Prostate gland (tissue), 2 donors: Measurements from ENCODE around the gene TSEN2.

ENCODE experiments used
- CTCF ChIP-seq, 4 experiments: fragments of 200-600 bp in 2 of 4; fragments of 450-650 bp in 2 of 4; sonication (generic) in 2 of 4; IDR thresholded peaks; 1 replicate in 3 of 4; 2 replicates in 1 of 4; pipeline ENCODE4 v1.5.1; 2016 to 2019; ENCODE audit warnings: antibody characterized with exemption in 4 of 4, mild to moderate bottlenecking in 2 of 4, moderate library complexity in 2 of 4
- POLR2A ChIP-seq: fragments of 450-650 bp; IDR thresholded peaks from one replicate; pipeline ENCODE4 v1.6.1; 2016; ENCODE audit warnings: antibody characterized with exemption, mild to moderate bottlenecking
- POLR2AphosphoS5 ChIP-seq: sonication (generic); formaldehyde crosslinking; IDR thresholded peaks from one replicate; pipeline ENCODE4 v1.6.1; 2017; ENCODE audit warnings: antibody characterized with exemption

- TF ChIP-seq CTCF (IDR thresholded peaks at IDR 0.05) (no peak), POLR2AphosphoS5 (no peak), POLR2A (no peak)
These were observed 870 bp upstream of the TSEN2 start for GRCh38 chr3:12483410-12483809.
